Bronchial epithelial cell (primary cell): ENCODE measurements around the gene RAB15. TPM values are rescaled to one million over a fixed set of nuclear protein-coding genes. Genes with fewer than 3 reads are reported as not detected.
A peak's percentile ranks its signal among the peaks of the same experiment; 100 is the strongest.

ENCODE experiments used
- DNase-seq: peaks from one replicate; pipeline ENCODE4 v3.0.0-alpha.2; 2010; ENCODE audit warnings: low read depth
- FAIRE-seq: peaks from 2 replicates; lab custom pipeline; 2011; peaks lifted over from hg19 to GRCh38; lab: Jason Lieb, UNC
- H3K27me3 ChIP-seq: 2 replicates; pipeline ENCODE4 v1.5.1; 2011; ENCODE audit warnings: low read length; ENCODE audit not compliant: control insufficient read depth, insufficient read depth
- H3K36me3 ChIP-seq: 2 replicates; pipeline ENCODE4 v1.5.1; 2011; ENCODE audit warnings: low read length; ENCODE audit not compliant: control insufficient read depth, insufficient read depth
- H3K4me3 ChIP-seq: 2 replicates; pipeline ENCODE4 v1.5.1; 2011; ENCODE audit warnings: mild to moderate bottlenecking, low read depth, low read length, control low read depth
- total RNA-seq: library from RNA; depleted of rRNA; stranded (reverse); fragments of >200 nt; gene quantifications from 2 replicates; pipeline ENCODE4 v1.2.1, GENCODE V29; 2014
- TF ChIP-seq, protein P1 (sequence below): IDR thresholded peaks from 2 replicates; pipeline ENCODE4 v1.5.1; 2011; ENCODE audit warnings: mild to moderate bottlenecking, moderate library complexity, low read length, control low read depth, inconsistent platforms; ENCODE audit not compliant: insufficient read depth, severe bottlenecking

RAB15 gene
- total RNA-seq, 1 donor from 2014 or later: not detected

- DNase-seq (no peak), FAIRE-seq (no peak)
- TF ChIP-seq, protein P1, sequence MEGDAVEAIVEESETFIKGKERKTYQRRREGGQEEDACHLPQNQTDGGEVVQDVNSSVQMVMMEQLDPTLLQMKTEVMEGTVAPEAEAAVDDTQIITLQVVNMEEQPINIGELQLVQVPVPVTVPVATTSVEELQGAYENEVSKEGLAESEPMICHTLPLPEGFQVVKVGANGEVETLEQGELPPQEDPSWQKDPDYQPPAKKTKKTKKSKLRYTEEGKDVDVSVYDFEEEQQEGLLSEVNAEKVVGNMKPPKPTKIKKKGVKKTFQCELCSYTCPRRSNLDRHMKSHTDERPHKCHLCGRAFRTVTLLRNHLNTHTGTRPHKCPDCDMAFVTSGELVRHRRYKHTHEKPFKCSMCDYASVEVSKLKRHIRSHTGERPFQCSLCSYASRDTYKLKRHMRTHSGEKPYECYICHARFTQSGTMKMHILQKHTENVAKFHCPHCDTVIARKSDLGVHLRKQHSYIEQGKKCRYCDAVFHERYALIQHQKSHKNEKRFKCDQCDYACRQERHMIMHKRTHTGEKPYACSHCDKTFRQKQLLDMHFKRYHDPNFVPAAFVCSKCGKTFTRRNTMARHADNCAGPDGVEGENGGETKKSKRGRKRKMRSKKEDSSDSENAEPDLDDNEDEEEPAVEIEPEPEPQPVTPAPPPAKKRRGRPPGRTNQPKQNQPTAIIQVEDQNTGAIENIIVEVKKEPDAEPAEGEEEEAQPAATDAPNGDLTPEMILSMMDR: no peak
- H3K36me3 ChIP-seq: no peaks in the 10 kb centered on the region
- H3K4me3 ChIP-seq: no peak overlapping the region
- no peaks in the 10 kb centered on the region for H3K27me3 ChIP-seq
These were observed 66.1 kb downstream of the RAB15 start for GRCh38 chr14:64906022-64906421.

GRCh38 chr14:64899958-64900357, 72.2 kb downstream of the RAB15 start:
- H3K27me3 ChIP-seq: peaks cover 2% of the 10 kb centered on the region
- FAIRE-seq (no peak), DNase-seq (peak; percentile 10)
- TF ChIP-seq, protein P1: no peak
- no peaks in the 10 kb centered on the region for H3K36me3 ChIP-seq
- H3K4me3 ChIP-seq: no peak overlapping the region

Other genes starting within 250 kb of the RAB15 start
- gene SPTB, start 92.4 kb downstream of the RAB15 start, total RNA-seq: not detected in 2 replicates
- 21.9 and 41.6 TPM in 2 replicates for gene CHURC1, start 57.9 kb downstream of the RAB15 start, total RNA-seq
- 1.3 and 5.9 TPM in 2 replicates for gene GPX2, start 29.6 kb downstream of the RAB15 start, total RNA-seq
- 6.8 and 7.2 TPM in 2 replicates for gene FNTB, start 14.6 kb upstream of the RAB15 start, total RNA-seq
- 42.4 and 48.8 TPM in 2 replicates for gene MAX, start 130.2 kb upstream of the RAB15 start, total RNA-seq